HEK293 (cell line): ENCODE data around the gene HSF2BP.
"Not testable (repeated sequence)": the region's sequence is repeated elsewhere in the genome, so short reads cannot be mapped to it uniquely, and the experiment has no call there.

Experiments
- CTCF ChIA-PET: fragments of 350-600 bp; formaldehyde crosslinking; extraction: SDS; loops from one replicate; lab custom pipeline; 2021; ENCODE audit warnings: antibody characterized with exemption; lab: Yijun Ruan, JAX
- POLR2A ChIA-PET: fragments of 300-600 bp; formaldehyde crosslinking; extraction: SDS; loops from one replicate; lab custom pipeline; 2020; ENCODE audit warnings: antibody characterized with exemption, inconsistent platforms; lab: Yijun Ruan, JAX
- H3K27ac ChIP-seq: fragments of 200-500 bp; sonication (Bioruptor generic); 2 replicates; pipeline ENCODE4 v1.5.1; 2014; ENCODE audit warnings: low read depth, low read length, control low read depth, inconsistent platforms; ENCODE audit errors: extremely low read depth
- H3K36me3 ChIP-seq, 2 experiments: fragments of 200-500 bp in 1 of 2; sonication (Bioruptor generic) in 1 of 2; 1 replicate in 1 of 2; 2 replicates in 1 of 2; pipeline ENCODE4 v1.5.1; 2014 to 2017; ENCODE audit warnings: inconsistent platforms in 2 of 2, low read length in 2 of 2; ENCODE audit not compliant: control insufficient read depth in 2 of 2, insufficient read depth in 1 of 2
- H3K4me1 ChIP-seq: fragments of 200-500 bp; sonication (Bioruptor generic); 2 replicates; pipeline ENCODE4 v1.5.1; 2014; ENCODE audit warnings: mild to moderate bottlenecking, low read length, inconsistent platforms; ENCODE audit not compliant: control insufficient read depth, insufficient read depth
- H3K4me3 ChIP-seq: 2 replicates; pipeline ENCODE4 v1.5.1; 2011; ENCODE audit warnings: low read depth, mild to moderate bottlenecking, control low read depth, low read length, moderate library complexity
- H3K9me3 ChIP-seq: fragments of 200-500 bp; sonication (Bioruptor generic); 2 replicates; pipeline ENCODE4 v1.5.1; 2014; ENCODE audit warnings: low read depth, low read length, inconsistent platforms; ENCODE audit not compliant: control insufficient read depth, insufficient read depth

HSF2BP gene

GRCh38 chr21:43502407-43503071 lies 156.7 kb downstream of the HSF2BP start:
- H3K36me3 ChIP-seq, POLR2A ChIA-PET, H3K27ac ChIP-seq, CTCF ChIA-PET, H3K9me3 ChIP-seq, H3K4me1 ChIP-seq, H3K4me3 ChIP-seq: not testable (repeated sequence)

- POLR2A ChIA-PET, H3K9me3 ChIP-seq, CTCF ChIA-PET, H3K27ac ChIP-seq, H3K4me3 ChIP-seq, H3K4me1 ChIP-seq, H3K36me3 ChIP-seq: not testable (repeated sequence)
Observed at GRCh38 chr21:43498924-43499323, 160.4 kb downstream of the HSF2BP start.

- H3K4me1 ChIP-seq, H3K27ac ChIP-seq, H3K9me3 ChIP-seq, CTCF ChIA-PET, POLR2A ChIA-PET, H3K4me3 ChIP-seq, H3K36me3 ChIP-seq: not testable (repeated sequence)
Observed at GRCh38 chr21:43498065-43498464, 161.2 kb downstream of the HSF2BP start.

- H3K27ac ChIP-seq, H3K4me3 ChIP-seq, H3K4me1 ChIP-seq, H3K9me3 ChIP-seq, H3K36me3 ChIP-seq, CTCF ChIA-PET, POLR2A ChIA-PET: not testable (repeated sequence)
Observed at GRCh38 chr21:43494279-43495012, 164.8 kb downstream of the HSF2BP start.

GRCh38 chr21:43493471-43493870 lies 165.8 kb downstream of the HSF2BP start:
- POLR2A ChIA-PET, CTCF ChIA-PET, H3K4me3 ChIP-seq, H3K36me3 ChIP-seq, H3K9me3 ChIP-seq, H3K4me1 ChIP-seq, H3K27ac ChIP-seq: not testable (repeated sequence)

- H3K27ac ChIP-seq, H3K4me3 ChIP-seq, H3K9me3 ChIP-seq, CTCF ChIA-PET, POLR2A ChIA-PET, H3K36me3 ChIP-seq, H3K4me1 ChIP-seq: not testable (repeated sequence)
Observed at GRCh38 chr21:43488235-43488634, 171.1 kb downstream of the HSF2BP start.

- H3K36me3 ChIP-seq, POLR2A ChIA-PET, H3K9me3 ChIP-seq, H3K27ac ChIP-seq, H3K4me3 ChIP-seq, CTCF ChIA-PET, H3K4me1 ChIP-seq: not testable (repeated sequence)
Observed at GRCh38 chr21:43486051-43486450, 173.2 kb downstream of the HSF2BP start.

GRCh38 chr21:43485016-43485415 lies 174.3 kb downstream of the HSF2BP start:
- H3K4me3 ChIP-seq, H3K9me3 ChIP-seq, CTCF ChIA-PET, H3K36me3 ChIP-seq, POLR2A ChIA-PET, H3K4me1 ChIP-seq, H3K27ac ChIP-seq: not testable (repeated sequence)

- CTCF ChIA-PET, H3K27ac ChIP-seq, H3K9me3 ChIP-seq, H3K4me1 ChIP-seq, H3K36me3 ChIP-seq, H3K4me3 ChIP-seq, POLR2A ChIA-PET: not testable (repeated sequence)
Observed at GRCh38 chr21:43479197-43479596, 180.1 kb downstream of the HSF2BP start.
